ENCODE results near the gene SLC27A4.
A peak's percentile ranks its signal among the peaks of the same experiment; 100 is the strongest.

SLC27A4 gene

GRCh38 chr9:128339761-128340690, at the start of gene SLC27A4:
Gene SLC27A4 (plus strand): TSS chr9:128340527. CDS start chr9:128343133, 2,606 bp downstream.
- H3K36me3 ChIP-seq (ENCODE audit: control insufficient read depth in 2 of 2, insufficient read depth in 1 of 2, low read length in 2 of 2): peaks cover 0 to 29% of the 10 kb centered on the region in 2 experiments; a peak in 1 of 3 replicates
- no peaks in the 10 kb centered on the region for H3K9me3 ChIP-seq (ENCODE audit: control insufficient read depth, insufficient read depth, low read depth, low read length)
- H3K4me3 ChIP-seq (ENCODE audit: low read depth, low read length): peak within 1 kb of the TSS; percentile 81
- H3K27ac ChIP-seq (ENCODE audit: extremely low read depth, low read depth, low read length): peak within 1 kb of the TSS; percentile 56; the same call in 1 of the 2 replicates
- POLR2A ChIA-PET: interaction anchor here (0.5 to 1.1 kb wide), 8 partner anchors 10 to 90 kb away, joined by 3 to 4 read pairs (median 3); partner anchors contain the start of genes GOLGA2, SWI5 and URM1
- H3K4me1 ChIP-seq (ENCODE audit: control insufficient read depth, insufficient read depth, low read length): no peaks in the 10 kb centered on the region
- CTCF ChIA-PET: interaction anchor here (0.6 to 0.7 kb wide), 2 partner anchors 29 to 696 kb away, joined by 3 to 4 read pairs; no protein-coding TSS in a partner anchor
- TF ChIP-seq ZNF558 (tag by site-specific recombination; IDR thresholded peaks at IDR 0.05) (no peak), ZNF157 (tag by site-specific recombination; IDR thresholded peaks at IDR 0.05) (no peak), ZBTB48 (tag by site-specific recombination; IDR thresholded peaks at IDR 0.05) (peak; percentile 58; the same call in 1 of the 2 replicates), ZFHX2 (tag by site-specific recombination; conservative IDR thresholded peaks at IDR 0.05) (no peak), ZNF707 (tag by site-specific recombination; IDR thresholded peaks at IDR 0.05) (no peak), ZNF670 (tag by site-specific recombination; IDR thresholded peaks at IDR 0.05; ENCODE audit: low read depth) (no peak), ZNF529 (tag by site-specific recombination; IDR thresholded peaks at IDR 0.05; ENCODE audit: insufficient replicate concordance) (no peak), KLF9 (tag by site-specific recombination; IDR thresholded peaks at IDR 0.05; ENCODE audit: low read depth) (no peak; the same call in 1 of the 2 replicates), HOXA7 (CRISPR knock-in tag; IDR thresholded peaks at IDR 0.05; ENCODE audit: borderline replicate concordance) (no peak), REPIN1 (tag by site-specific recombination; IDR thresholded peaks at IDR 0.05; ENCODE audit: low read depth) (no peak), ZNF530 (tag by site-specific recombination; IDR thresholded peaks at IDR 0.05; ENCODE audit: low read depth) (no peak), ZNF146 (tag by site-specific recombination; IDR thresholded peaks at IDR 0.05) (no peak; the same call in 1 of the 2 replicates), MYNN (tag by site-specific recombination; IDR thresholded peaks at IDR 0.05; ENCODE audit: borderline replicate concordance) (no peak), ZNF112 (tag by site-specific recombination; IDR thresholded peaks at IDR 0.05) (no peak), ZNF692 (tag by site-specific recombination; IDR thresholded peaks at IDR 0.05) (peak; percentile 44), ZNF776 (tag by site-specific recombination; IDR thresholded peaks at IDR 0.05; ENCODE audit: borderline replicate concordance) (no peak), ZNF518A (tag by site-specific recombination; conservative IDR thresholded peaks at IDR 0.05; ENCODE audit: low read depth) (no peak), ZNF555 (tag by site-specific recombination; conservative IDR thresholded peaks at IDR 0.05) (no peak), ZNF777 (tag by site-specific recombination; IDR thresholded peaks at IDR 0.05; ENCODE audit: borderline replicate concordance) (no peak), BCL11A (tag by site-specific recombination; IDR thresholded peaks at IDR 0.05; ENCODE audit: low read depth) (no peak), ZNF621 (tag by site-specific recombination; IDR thresholded peaks at IDR 0.05) (no peak), ZNF121 (tag by site-specific recombination; IDR thresholded peaks at IDR 0.05) (no peak)
- TF ChIP-seq, protein P1, sequence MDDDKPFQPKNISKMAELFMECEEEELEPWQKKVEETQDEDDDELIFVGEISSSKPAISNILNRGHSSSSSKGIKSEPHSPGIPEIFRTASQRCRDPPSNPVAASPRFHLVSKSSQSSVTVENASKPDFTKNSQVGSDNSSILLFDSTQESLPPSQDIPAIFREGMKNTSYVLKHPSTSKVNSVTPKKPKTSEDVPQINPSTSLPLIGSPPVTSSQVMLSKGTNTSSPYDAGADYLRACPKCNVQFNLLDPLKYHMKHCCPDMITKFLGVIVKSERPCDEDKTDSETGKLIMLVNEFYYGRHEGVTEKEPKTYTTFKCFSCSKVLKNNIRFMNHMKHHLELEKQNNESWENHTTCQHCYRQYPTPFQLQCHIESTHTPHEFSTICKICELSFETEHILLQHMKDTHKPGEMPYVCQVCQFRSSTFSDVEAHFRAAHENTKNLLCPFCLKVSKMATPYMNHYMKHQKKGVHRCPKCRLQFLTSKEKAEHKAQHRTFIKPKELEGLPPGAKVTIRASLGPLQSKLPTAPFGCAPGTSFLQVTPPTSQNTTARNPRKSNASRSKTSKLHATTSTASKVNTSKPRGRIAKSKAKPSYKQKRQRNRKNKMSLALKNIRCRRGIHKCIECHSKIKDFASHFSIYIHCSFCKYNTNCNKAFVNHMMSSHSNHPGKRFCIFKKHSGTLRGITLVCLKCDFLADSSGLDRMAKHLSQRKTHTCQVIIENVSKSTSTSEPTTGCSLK (tag by site-specific recombination; IDR thresholded peaks at IDR 0.05): no peak
- TF ChIP-seq, protein P2, sequence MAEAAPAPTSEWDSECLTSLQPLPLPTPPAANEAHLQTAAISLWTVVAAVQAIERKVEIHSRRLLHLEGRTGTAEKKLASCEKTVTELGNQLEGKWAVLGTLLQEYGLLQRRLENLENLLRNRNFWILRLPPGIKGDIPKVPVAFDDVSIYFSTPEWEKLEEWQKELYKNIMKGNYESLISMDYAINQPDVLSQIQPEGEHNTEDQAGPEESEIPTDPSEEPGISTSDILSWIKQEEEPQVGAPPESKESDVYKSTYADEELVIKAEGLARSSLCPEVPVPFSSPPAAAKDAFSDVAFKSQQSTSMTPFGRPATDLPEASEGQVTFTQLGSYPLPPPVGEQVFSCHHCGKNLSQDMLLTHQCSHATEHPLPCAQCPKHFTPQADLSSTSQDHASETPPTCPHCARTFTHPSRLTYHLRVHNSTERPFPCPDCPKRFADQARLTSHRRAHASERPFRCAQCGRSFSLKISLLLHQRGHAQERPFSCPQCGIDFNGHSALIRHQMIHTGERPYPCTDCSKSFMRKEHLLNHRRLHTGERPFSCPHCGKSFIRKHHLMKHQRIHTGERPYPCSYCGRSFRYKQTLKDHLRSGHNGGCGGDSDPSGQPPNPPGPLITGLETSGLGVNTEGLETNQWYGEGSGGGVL (tag by site-specific recombination; IDR thresholded peaks at IDR 0.05): no peak
- TF ChIP-seq, protein P3, sequence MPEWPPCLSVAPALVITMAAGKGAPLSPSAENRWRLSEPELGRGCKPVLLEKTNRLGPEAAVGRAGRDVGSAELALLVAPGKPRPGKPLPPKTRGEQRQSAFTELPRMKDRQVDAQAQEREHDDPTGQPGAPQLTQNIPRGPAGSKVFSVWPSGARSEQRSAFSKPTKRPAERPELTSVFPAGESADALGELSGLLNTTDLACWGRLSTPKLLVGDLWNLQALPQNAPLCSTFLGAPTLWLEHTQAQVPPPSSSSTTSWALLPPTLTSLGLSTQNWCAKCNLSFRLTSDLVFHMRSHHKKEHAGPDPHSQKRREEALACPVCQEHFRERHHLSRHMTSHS (tag by site-specific recombination; IDR thresholded peaks at IDR 0.05): no peak

Data from HEK293 (cell line).